ENCODE data around the gene FSTL4.

- TF ChIP-seq EP300 (IDR thresholded peaks at IDR 0.05; ENCODE audit: low read depth) (no peak), POLR2AphosphoS5 (IDR thresholded peaks at IDR 0.05) (no peak), POLR2A (IDR thresholded peaks at IDR 0.05) (no peak)
- TF ChIP-seq, protein P1, sequence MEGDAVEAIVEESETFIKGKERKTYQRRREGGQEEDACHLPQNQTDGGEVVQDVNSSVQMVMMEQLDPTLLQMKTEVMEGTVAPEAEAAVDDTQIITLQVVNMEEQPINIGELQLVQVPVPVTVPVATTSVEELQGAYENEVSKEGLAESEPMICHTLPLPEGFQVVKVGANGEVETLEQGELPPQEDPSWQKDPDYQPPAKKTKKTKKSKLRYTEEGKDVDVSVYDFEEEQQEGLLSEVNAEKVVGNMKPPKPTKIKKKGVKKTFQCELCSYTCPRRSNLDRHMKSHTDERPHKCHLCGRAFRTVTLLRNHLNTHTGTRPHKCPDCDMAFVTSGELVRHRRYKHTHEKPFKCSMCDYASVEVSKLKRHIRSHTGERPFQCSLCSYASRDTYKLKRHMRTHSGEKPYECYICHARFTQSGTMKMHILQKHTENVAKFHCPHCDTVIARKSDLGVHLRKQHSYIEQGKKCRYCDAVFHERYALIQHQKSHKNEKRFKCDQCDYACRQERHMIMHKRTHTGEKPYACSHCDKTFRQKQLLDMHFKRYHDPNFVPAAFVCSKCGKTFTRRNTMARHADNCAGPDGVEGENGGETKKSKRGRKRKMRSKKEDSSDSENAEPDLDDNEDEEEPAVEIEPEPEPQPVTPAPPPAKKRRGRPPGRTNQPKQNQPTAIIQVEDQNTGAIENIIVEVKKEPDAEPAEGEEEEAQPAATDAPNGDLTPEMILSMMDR (IDR thresholded peaks at IDR 0.05), result no peak
Observed at GRCh38 chr5:133340822-133341221, 271.5 kb downstream of the FSTL4 start.

Data from transverse colon (tissue), 4 donors.